ENCODE data around the gene C3orf70.

The C3orf70 gene, protein sequence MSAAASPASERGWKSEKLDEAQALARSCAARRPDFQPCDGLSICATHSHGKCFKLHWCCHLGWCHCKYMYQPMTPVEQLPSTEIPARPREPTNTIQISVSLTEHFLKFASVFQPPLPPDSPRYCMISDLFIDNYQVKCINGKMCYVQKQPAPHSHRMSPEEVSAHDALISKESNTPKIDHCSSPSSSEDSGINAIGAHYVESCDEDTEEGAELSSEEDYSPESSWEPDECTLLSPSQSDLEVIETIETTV
- 0 reads per million in 2 donors for total RNA-seq

DNA sequence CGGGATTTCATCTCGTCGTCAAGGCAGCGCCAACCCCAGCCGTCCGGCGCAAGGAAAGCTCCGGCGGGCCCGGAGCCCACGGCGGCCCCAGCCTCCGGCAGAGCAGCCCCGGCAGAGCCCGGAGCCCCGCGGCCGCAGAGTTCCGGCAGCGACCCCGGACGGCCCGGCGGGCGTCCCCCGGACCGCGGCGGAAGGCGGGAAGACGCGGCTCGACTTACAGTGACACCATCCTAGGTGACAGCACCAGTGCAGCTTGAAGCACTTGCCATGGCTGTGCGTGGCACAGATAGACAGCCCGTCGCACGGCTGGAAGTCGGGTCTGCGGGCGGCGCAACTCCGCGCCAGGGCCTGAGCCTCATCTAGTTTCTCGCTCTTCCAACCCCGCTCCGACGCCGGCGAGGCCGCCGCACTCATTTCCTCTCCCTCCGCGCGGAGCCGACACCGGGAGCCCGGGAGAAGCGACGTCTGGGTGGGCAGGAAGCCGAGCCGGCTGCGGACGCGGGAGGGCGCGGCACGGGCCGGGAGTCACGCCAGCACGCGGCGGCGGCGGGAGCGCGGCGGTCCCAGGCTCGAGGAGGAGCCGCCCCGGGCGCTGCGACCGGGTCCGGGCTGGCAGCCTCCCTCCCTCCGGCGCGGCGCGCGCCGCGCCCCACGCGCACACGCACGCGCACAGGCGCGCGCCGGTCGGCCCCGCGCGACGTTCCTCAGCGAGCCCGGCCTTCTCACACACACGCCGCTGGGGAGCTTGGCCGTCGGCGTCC is at the start of gene C3orf70:
Gene C3orf70, minus strand, starts transcription at position 651 of the 761 bp plus-strand sequence. Its CDS starts 237 bp downstream, at position 414.
- DNase-seq, result no peak

DNA sequence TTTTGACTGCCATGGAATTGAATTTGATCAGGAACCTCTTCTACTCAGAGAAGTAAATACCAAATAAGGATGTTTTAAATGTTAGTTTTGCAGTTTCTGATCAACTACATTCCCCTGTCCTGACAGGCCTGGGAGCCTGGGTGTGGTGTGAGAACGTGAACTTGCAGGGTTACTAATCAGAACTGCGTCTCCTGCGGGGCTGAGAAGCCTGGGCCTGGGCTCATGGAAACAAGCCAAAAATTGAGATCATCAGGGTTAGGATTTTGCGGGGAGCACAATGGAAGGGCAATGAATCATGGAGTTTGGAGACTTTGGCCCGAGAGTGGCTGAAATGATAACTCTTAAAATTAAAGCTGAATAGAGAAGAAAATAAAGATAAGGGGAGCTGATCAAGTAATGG is 47.8 kb upstream of the C3orf70 start:
- DNase-seq, result no peak

DNA sequence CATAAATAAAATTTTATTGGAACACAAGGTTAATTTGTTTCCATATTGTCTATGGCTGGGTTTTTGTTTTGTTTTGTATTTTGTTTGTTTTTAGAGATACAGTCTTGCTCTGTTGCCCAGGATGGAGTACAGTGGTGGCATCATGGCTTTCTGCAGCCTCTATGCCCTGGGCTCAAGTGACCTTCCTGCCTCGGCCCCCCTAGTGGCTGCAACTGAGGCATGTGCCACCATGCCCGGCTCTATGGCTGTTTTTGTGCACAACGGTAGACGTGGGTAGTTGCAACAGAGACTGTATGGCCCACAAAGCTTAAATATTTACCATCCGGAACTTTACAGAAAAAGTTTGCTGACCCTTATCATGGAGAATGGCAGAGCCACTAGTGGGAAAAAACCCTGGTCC is 46.8 kb upstream of the C3orf70 start:
- DNase-seq, result no peak

DNA sequence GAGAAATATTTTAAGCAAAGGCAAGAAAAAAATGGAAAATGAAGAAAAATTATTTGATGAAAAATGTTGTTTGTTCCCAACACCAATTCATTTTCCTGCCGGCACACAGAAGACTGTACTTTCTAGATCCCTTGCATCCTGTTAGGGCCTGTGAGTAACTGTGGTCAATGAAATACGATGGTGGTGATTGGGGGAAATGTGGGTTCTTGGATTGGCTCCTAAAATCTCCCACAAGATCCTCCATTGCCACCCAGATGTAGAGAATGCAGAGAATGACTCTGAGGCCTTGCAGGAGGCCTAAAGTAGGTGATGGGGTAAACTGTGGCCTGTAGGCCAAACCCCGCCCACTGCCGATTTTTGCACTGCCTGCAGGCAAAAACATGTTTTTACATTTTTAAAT is 46.3 kb upstream of the C3orf70 start:
- no peak for DNase-seq

DNA sequence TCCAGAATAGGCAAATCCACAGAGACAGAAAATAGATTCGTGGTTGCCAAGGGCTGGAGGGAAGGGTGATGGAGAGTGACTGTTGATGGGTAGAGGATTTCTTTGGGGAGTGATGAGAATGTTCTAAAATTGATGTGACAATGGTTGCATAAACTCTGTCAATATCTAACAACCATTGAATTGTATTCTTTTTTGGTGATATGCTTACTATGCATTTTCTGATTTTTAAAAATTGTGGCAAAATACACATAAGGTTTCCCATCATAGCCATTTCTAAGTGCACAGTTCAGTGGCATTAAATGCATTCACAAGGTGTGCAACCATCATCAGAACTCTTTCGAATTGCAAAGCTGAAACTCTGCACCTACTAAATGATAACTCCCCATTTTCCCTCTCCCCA is 44.2 kb upstream of the C3orf70 start:
- no peak for DNase-seq

DNA sequence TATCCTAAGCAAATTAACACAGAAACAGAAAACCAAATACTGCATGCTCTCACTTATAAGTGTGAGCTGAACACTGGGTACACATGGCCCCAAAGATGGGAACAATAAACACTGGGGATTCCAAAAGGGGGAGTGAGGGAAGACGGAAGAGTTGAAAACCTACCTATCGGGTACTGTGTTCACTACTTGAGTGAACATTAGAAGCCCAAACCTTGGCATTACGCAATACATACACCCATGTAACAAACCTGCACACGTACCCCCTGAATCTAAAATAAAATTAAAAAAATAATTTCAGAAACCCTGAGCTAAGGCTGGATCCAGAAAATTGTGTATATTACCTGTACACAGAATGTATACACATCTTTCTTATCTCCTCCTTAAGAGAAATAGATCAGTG is 42.8 kb upstream of the C3orf70 start:
- DNase-seq, result no peak

DNA sequence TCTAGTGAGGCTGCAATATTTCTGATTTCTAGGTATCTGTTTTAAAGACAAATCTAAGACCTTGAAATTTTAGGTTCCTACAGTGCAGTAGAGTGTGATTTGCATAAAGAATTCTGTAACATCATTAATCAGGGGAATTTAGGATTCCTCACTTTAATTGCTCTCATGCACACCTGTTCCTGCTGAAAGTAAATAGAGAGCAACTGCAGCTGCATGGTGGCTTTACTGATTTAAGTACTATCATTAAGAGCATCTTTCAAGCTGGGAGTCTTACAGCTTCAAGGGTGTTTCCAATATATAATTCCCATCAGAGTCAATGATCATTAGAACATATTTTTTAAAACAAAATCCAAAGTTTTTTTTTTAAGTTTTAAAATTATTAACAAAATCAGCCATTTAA is 36.0 kb upstream of the C3orf70 start:
- no peak for DNase-seq

DNA sequence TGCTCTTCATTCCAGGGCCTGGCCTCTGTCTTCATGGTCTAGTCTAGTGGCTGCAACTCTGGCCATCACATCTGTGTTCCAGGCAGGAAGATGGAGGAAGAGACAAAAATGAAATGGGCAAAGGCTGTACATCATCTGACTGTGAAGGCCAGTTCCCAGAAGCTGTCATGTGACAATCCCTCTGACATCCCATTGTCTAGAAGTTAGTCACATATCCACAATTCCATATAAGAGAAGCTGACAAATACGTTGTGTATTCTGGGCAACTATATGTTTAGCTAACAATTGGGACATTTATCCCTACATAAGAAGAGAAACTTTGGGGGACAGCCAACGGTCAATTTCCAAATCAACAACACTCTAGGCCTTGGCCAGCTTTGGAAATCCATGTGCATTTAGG is 34.5 kb upstream of the C3orf70 start:
- no peak for DNase-seq

DNA sequence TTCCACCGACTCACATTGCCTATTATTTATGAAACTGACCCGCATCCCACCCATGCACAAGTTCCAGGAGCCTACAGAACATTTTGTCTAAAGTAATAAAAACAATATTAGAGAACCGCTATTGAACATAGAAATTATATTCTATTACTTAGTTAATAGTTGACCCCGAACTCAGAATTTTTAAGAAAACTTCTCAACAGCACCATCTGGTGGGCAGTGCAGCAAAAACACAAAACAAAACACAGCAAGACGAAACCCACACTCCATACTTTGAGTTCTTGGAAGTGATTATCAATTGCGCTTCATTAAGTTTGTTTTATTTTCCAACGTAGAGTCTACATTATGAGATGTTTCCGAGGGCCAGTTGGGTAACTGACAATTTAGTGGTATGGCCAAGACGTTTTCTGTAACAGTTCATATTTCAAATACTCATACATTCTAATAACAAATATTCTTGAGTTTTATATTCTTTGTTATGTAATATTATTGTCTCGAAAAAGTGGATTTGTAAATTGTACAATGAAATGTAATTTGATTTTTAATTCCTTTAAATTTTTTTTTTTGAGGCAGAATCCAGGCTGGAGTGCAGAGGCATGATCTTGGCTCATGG is 24.0 kb upstream of the C3orf70 start:
- DNase-seq, result no peak

DNA sequence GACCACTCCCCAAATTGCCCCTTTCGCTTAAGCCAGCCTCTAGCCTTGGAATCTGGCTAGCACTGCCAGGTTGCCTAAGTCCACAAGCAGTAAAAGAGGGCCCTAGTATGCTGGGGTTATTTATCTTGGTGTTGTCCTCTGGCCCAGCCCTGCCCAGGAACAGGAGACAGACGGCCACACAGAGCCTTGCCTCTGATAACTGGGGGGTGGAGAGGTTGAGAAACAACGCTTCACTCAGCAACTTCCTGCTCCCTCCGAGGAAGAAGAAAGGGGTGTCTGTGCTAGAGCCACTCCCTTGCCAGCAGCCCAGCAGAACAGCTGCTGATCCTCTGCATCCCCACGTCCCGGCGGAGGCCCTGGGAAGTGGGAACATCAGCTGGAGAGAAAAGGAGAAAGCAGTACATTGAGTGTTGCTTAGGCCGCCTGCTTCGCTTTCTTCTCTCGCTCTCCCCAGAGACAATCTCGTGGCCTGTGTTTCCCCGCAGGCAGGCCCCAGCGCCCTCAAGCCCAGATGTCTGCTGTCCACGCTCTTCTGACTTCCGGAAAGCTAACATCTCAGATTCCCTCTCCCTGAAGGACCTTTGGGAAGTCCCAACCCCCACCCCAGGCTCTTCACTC is 22.6 kb upstream of the C3orf70 start:
- DNase-seq, result no peak

DNA sequence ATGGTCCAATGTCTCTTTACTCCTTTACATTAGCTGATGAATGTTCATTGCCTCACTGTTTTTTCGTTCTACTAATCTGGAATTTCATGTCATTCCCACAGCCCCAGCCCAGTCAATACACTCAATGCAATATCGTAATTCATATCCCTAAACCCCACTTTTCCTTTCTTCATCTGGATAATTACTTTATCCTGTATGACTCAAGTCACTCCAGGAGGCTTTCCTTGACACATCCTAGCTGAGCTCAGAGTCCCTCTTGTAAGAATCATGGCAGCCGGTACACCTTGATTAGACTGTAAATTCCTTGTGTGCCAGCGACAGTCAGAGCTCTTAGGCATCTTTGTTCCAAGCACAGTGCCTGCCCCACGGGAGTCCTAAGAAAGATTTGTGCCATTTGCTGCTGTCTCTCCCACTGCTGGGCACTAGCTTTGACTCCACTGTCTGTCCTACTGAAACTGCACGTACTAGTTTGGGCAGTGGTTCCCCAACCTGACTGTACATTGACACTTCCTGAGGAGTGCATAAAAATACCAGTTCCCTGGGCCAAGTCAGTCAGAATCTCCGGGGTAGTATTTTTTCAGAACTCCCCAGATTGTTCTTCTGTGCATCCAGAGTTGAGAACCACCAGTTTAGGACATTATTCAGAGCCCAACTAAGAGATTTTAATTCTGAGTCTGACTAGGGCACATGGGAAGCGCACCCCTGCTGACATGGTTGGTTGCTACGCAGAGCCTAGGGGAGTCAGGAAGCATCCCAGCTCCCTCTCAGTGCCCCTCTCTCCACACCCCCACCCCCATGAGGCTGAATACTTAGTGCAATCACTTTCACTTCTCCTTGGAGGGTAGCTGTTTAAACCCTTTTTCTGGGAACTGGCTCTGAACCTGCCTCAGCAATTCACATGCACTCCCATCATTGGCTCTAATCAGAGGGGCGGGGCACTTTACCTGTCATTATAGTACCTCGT is 19.5 kb upstream of the C3orf70 start:
- DNase-seq, result no peak

DNA sequence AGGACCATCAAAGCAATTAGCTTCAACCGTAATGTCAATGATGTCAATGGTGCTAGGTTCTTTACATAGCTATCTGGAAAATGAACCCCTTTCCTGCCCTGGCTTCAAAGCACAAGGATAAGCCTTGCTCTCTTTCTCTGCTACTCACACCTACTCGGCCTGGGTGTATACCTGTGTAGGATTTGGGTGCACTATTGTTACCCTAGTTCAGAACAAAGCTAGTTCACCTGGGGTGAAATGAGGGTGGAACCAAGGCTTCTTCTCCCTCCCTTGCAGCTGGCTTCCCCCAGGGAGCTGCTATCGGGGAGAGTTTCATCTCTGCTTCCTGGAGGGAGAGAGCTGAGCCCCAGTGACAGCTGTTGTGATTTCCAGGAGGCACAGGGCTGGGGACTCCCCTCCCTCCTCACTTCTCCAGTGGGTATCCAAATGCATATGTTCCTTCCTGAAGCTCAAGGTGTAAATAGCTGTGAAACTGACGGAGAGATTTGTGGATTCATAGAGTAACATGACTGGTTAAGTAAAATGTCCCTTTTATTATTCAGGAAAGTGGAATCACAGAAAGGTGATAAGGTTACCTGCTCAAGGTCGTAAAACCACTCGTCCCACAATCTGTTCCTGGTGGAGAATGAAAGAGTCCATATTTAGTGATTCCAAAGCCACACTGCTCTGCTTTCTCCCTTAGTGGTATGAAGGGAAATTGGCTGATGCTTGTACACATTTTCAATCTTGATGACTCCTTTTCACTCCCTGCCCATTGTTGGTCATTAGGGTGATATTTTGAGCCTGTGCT is 11.8 kb upstream of the C3orf70 start:
- no peak for DNase-seq

DNA sequence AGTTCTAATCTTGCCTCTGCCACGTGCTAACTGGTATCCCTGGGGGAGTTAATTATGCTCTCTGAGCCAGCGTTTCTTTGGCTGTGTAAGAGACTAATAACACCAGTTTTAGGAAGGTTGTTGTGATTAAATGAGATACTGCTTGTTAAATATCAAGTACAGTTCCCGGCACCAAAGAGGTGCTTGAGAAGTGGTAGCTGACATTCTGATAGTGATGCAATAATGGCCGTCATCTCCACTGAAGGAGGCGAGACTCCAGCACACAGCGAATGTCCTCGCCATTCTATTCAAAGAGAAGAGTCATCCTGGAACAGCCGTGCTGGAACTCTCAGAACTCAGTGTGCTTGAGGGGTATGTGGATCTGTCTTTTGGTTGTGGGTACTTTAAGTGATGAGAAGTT is 9.8 kb upstream of the C3orf70 start:
- DNase-seq, result no peak

DNA sequence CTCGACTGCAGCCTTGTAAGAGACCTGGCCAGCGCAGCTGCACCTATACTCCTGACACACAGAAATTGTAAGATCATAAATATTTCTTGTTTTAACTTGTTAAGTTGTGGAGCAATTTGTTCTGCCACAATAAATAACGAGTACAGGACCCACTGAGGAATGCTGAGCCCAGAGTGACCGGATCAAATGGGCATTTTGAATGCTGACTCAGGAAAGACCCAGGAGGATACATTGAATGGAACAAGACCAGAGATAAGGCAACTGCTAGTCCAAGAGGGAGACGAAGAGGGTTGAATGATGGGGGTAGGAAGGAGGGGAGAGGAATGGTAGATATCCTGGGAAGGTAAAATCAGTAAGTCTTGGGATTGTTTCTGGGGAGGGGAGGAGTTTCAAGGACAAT is 8.9 kb upstream of the C3orf70 start:
- no peak for DNase-seq

DNA sequence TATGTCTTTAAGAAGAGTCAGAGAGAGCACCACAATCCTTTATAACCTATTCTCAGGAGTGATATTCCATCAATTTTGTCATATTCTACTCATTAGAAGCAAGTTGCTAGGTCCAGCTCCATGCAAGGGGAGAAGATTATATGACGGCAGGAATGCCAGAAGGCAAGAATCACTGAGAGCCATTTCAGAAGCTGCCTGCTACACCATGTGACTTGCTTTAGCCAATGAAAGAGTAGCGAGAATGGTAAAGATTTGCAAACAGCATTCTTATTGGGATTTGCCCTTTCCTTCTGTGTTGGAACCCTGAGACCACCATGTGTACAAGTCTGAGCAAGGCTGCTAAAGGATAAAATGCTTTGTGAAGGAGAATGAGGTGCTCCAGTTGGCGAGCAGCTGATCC is 4.5 kb upstream of the C3orf70 start:
- no peak for DNase-seq

DNA sequence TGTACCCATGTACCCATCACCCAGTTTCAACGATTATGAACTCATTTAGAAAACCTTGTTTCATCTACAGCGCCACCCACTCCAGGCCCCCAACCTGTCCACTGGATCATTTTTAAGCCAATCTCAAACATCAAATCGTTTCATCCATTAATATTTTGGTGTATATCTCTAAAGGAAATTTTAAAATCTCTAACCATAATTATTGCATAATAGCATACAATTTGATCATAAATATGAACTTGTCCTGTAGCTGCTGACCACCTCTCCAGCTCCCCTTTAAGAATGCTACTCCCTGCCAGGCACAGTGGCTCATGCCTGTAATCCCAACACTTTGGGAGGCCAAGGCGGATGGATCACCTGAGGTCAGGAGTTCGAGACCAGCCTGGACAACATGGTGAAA is 2.8 kb upstream of the C3orf70 start:
- DNase-seq, result no peak

DNA sequence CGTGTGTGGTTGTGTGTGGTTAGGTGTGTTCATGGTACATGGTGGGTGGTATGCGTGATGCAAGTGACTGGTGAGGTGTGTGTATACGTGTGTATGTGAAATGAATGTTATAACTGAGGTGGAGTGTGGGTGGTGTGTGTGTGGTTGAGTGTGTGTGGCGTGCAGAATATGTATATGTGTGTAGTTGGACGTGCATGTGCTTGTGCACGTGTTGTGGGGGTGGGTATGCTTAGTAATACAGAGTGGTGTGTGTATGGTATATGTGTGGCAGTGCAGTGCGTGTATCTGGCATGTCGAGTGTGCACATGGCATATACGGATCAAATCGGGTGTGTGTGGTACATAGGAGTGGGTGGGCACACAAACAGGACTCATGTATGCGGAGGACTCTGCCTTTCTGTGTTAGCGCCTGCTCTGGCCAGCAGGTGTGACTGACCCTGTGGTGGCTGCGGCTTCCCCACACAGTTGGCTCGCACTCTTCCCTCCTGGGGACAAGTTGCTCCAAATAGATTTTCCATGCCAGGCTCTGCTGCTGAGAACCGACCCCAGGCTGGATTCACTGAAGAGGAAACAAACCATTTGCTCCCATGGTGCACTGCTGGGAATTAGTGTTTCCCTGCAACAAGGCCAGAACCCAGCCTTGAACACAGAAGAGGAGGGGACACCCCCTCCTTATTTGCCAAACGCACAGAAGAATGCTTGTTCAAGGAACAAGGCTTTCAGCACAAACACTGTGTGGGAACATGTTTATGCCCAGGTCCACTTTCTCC is 1.2 kb upstream of the C3orf70 start:
- no peak for DNase-seq

DNA sequence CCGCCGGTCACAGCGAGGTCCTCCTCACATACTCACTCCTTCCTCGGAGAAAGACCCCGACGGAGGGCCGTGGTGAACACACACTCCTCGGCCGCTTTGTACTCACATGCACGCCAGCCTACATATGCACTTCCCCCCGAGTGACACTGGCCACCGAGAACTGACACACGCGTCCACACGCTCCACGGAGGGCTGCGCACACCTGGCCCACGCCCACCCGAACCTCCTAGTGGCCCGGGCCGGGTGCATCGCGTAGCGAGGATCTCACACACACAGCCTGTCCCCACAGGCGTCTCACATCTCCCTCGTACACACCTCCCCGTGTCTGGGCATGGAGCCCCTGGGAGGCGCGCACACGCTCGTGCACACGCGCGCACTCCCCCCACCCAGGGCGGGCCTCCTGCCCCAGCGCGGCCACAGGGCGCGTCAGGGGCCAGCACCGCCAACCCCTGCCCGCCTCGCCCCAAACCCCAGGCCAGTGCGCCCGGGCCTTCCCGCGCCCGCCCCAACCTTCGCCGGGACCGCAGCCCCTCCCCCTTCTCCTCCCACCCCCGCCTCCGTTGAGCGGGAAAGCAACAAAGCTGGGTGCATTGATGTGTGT is 411 bp upstream of the C3orf70 start:
- no peak for DNase-seq

DNA sequence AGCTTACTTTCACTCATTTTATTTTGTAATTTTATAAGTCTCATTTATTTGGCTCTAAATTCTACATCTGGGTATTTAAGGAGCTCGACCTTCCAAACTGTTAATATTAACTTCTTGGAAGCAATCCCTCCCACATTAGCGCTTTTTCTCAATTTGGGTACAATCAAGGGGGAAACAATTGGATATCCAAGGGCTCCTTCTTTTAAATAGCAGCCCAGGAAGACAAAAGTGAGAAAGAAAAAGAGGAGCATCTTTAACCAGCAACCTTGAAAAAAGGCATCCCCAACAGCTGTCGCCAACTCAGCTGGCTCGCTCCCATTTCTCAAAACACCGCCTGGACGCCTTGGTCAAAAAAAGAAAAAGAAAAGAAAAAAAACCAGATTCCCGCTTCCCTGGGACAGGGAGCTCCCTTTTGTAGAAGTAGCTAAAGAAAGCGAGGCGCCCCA is 873 bp downstream of the C3orf70 start:
- DNase-seq, result no peak
